HG02884 (cell line): Measurements from ENCODE around the gene AMBP.

Experiments used
- ATAC-seq: cut with Tn5 transposase; IDR thresholded peaks from one replicate; pipeline ENCODE4 v1.9.1; 2021; ENCODE audit warnings: mild to moderate bottlenecking, moderate library complexity; ENCODE audit not compliant: unreplicated experiment

AMBP gene

GRCh38 chr9:114033397-114034103 is 44.5 kb downstream of the AMBP start:
- no peak for ATAC-seq

GRCh38 chr9:114031948-114032840 is 45.9 kb downstream of the AMBP start:
- ATAC-seq: no peak

GRCh38 chr9:114031037-114031630 is 47.0 kb downstream of the AMBP start:
- no peak for ATAC-seq

GRCh38 chr9:114030364-114030763 is 47.7 kb downstream of the AMBP start:
- ATAC-seq: no peak

- ATAC-seq: no peak
Observed at GRCh38 chr9:114029311-114030170, 48.6 kb downstream of the AMBP start.

- no peak for ATAC-seq
Observed at GRCh38 chr9:114028646-114029045, 49.5 kb downstream of the AMBP start.

GRCh38 chr9:114027863-114028465 is 50.1 kb downstream of the AMBP start:
- ATAC-seq: no peak

GRCh38 chr9:114027159-114027862 is 50.8 kb downstream of the AMBP start:
- no peak for ATAC-seq

- no peak for ATAC-seq
Observed at GRCh38 chr9:114026335-114026734, 51.8 kb downstream of the AMBP start.

- ATAC-seq: no peak
Observed at GRCh38 chr9:114025760-114026159, 52.3 kb downstream of the AMBP start.

- ATAC-seq: no peak
Observed at GRCh38 chr9:114025196-114025753, 52.8 kb downstream of the AMBP start.

- ATAC-seq: no peak
Observed at GRCh38 chr9:114023961-114024360, 54.1 kb downstream of the AMBP start.

GRCh38 chr9:114021578-114021977 is 56.5 kb downstream of the AMBP start:
- ATAC-seq: no peak

- no peak for ATAC-seq
Observed at GRCh38 chr9:114017741-114018715, 60.1 kb downstream of the AMBP start.

- ATAC-seq: no peak
Observed at GRCh38 chr9:114016629-114017423, 61.3 kb downstream of the AMBP start.

GRCh38 chr9:114016101-114016500 is 62.0 kb downstream of the AMBP start:
- no peak for ATAC-seq

GRCh38 chr9:114015607-114016006 is 62.5 kb downstream of the AMBP start:
- no peak for ATAC-seq
